HCT116 (cell line): Measurements from ENCODE around the gene FDXR.

ENCODE experiments used
- ATF3 ChIP-seq: IDR thresholded peaks from 2 replicates; pipeline ENCODE4 v1.6.1; 2012
- CEBPB ChIP-seq: IDR thresholded peaks from 2 replicates; pipeline ENCODE4 v1.6.1; 2012; ENCODE audit warnings: low read depth
- ELF1 ChIP-seq: IDR thresholded peaks from 2 replicates; pipeline ENCODE4 v1.6.1; 2012; ENCODE audit warnings: low read depth, borderline replicate concordance
- EZH2 ChIP-seq: fragments of 200-600 bp; sonication (generic); IDR thresholded peaks from 2 replicates; pipeline ENCODE4 v1.6.1; 2017; ENCODE audit warnings: antibody characterized with exemption, mixed run types
- MAX ChIP-seq: IDR thresholded peaks from 2 replicates; pipeline ENCODE4 v1.6.1; 2012
- POLR2A ChIP-seq: IDR thresholded peaks from 2 replicates; pipeline ENCODE4 v1.7.0; 2011; ENCODE audit warnings: borderline replicate concordance; ENCODE audit not compliant: insufficient read depth, insufficient read length; ENCODE audit errors: extremely low read depth
- REST ChIP-seq: IDR thresholded peaks from 2 replicates; pipeline ENCODE4 v1.6.1; 2012; ENCODE audit warnings: low read depth
- SP1 ChIP-seq: IDR thresholded peaks from 2 replicates; pipeline ENCODE4 v1.6.1; 2012; ENCODE audit warnings: low read depth
- ZBTB33 ChIP-seq: IDR thresholded peaks from 2 replicates; pipeline ENCODE4 v1.6.1; 2011; ENCODE audit warnings: mild to moderate bottlenecking, low read length, moderate library complexity; ENCODE audit not compliant: insufficient replicate concordance; ENCODE audit errors: extremely low read depth
- ZNF274 ChIP-seq: fragments of 200-500 bp; sonication (Bioruptor generic); IDR thresholded peaks from 2 replicates; pipeline ENCODE4 v1.6.1; 2014; ENCODE audit warnings: mild to moderate bottlenecking, low read depth, low read length, inconsistent platforms
- TF ChIP-seq, protein P1 (sequence below), 3 experiments: fragments of 200-600 bp in 1 of 3; sonication (generic) in 1 of 3; IDR thresholded peaks in 2 of 3; conservative IDR thresholded peaks in 1 of 3; 2 replicates each; pipeline ENCODE4 v1.5.1; 2012 to 2017; ENCODE audit warnings: low read depth in 2 of 3, low read length in 2 of 3, antibody characterized with exemption in 1 of 3, borderline replicate concordance in 1 of 3, control low read depth in 1 of 3, mild to moderate bottlenecking in 1 of 3, mixed read lengths in 1 of 3, mixed run types in 1 of 3, moderate library complexity in 1 of 3; ENCODE audit not compliant: insufficient read depth in 1 of 3

DNA sequence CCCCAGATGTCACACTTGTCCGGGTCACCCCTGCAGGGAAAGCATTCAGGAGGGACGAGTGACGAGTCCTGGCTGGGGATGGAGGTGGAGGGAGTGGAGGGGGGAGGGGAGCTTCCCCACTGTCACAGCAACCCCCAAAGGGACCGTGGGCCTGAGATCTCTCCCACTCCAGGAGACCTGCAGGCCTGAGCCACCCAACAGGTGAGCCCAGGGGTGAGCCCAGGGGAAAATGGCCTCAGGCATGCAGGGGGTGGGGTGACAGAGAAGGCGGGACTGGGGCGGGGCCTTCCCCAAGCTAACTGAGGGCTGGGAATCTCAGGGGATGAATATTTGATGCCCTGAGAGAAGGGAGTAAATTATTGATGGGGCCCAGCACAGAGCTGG is 47.8 kb upstream of the FDXR start:
- TF ChIP-seq REST, result no peak
- no peak for TF ChIP-seq SP1
- no peak for TF ChIP-seq MAX
- TF ChIP-seq ZBTB33, result no peak
- TF ChIP-seq, protein P1, sequence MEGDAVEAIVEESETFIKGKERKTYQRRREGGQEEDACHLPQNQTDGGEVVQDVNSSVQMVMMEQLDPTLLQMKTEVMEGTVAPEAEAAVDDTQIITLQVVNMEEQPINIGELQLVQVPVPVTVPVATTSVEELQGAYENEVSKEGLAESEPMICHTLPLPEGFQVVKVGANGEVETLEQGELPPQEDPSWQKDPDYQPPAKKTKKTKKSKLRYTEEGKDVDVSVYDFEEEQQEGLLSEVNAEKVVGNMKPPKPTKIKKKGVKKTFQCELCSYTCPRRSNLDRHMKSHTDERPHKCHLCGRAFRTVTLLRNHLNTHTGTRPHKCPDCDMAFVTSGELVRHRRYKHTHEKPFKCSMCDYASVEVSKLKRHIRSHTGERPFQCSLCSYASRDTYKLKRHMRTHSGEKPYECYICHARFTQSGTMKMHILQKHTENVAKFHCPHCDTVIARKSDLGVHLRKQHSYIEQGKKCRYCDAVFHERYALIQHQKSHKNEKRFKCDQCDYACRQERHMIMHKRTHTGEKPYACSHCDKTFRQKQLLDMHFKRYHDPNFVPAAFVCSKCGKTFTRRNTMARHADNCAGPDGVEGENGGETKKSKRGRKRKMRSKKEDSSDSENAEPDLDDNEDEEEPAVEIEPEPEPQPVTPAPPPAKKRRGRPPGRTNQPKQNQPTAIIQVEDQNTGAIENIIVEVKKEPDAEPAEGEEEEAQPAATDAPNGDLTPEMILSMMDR (IDR thresholded peaks at IDR 0.05 in 2 of 3, conservative IDR thresholded peaks at IDR 0.05 in 1 of 3; ENCODE audit: borderline replicate concordance in 1 of 3, insufficient read depth in 1 of 3, low read depth in 2 of 3, low read length in 2 of 3), result no peak
- TF ChIP-seq EZH2, result no peak
- TF ChIP-seq POLR2A, result no peak
- TF ChIP-seq ATF3, result no peak
- no peak for TF ChIP-seq ZNF274
- TF ChIP-seq CEBPB, result no peak
- TF ChIP-seq ELF1, result no peak
